ENCODE measurements around the gene OAS3.
A peak's percentile ranks its signal among the peaks of the same experiment; 100 is the strongest.

The OAS3 gene

GRCh38 chr12:112974904-112975303 lies 36.6 kb downstream of the OAS3 start:
- peaks cover 0 to 21% (median 5%) of the 10 kb centered on the region in 4 donors for H3K4me1 ChIP-seq
- peaks cover 0 to 7% (median 0%) of the 10 kb centered on the region in 3 donors for H3K36me3 ChIP-seq
- no peak for TF ChIP-seq CTCF (IDR thresholded peaks at IDR 0.05)
- intact Hi-C loops (cut with DNase I; ENCODE audit: low total_unique reads), result no loop called here
- H3K27me3 ChIP-seq, result no peaks in the 10 kb centered on the region
- no peaks in the 10 kb centered on the region for H3K9me3 ChIP-seq
- no peak overlapping the region for H3K27ac ChIP-seq
- DNase-seq, result no peak
- H3K4me3 ChIP-seq, result no peak overlapping the region

- Histone ChIP-seq H3K36me3 (no peaks in the 10 kb centered on the region), H3K9me3 (peaks cover 0 to 2% (median 0%) of the 10 kb centered on the region in 3 donors), H3K27me3 (no peaks in the 10 kb centered on the region), H3K4me3 (no peak overlapping the region), H3K27ac (peak overlapping the region in 1 of 2 donors; percentile 66), H3K4me1 (peaks cover 0 to 21% (median 5%) of the 10 kb centered on the region in 4 donors)
- intact Hi-C loops (cut with DNase I; ENCODE audit: low total_unique reads), result no loop called here
- DNase-seq, result no peak
- no peak for TF ChIP-seq CTCF (IDR thresholded peaks at IDR 0.05)
Measured at GRCh38 chr12:112977139-112977538, 38.9 kb downstream of the OAS3 start.

- no peak for TF ChIP-seq CTCF (IDR thresholded peaks at IDR 0.05)
- Histone ChIP-seq H3K4me1 (peaks cover 0 to 21% (median 5%) of the 10 kb centered on the region in 4 donors), H3K4me3 (peak overlapping the region; percentile 44 to 45), H3K9me3 (peaks cover 0 to 7% (median 0%) of the 10 kb centered on the region in 3 donors), H3K27me3 (no peaks in the 10 kb centered on the region), H3K36me3 (no peaks in the 10 kb centered on the region), H3K27ac (peak overlapping the region; percentile 29 to 66)
- intact Hi-C loops (cut with DNase I; ENCODE audit: low total_unique reads), result no loop called here
- no peak for DNase-seq
Measured at GRCh38 chr12:112977641-112978040, 39.4 kb downstream of the OAS3 start.

- Histone ChIP-seq H3K36me3 (no peaks in the 10 kb centered on the region), H3K27ac (peak within 1 kb of the TSS; percentile 29 to 66), H3K27me3 (no peaks in the 10 kb centered on the region), H3K4me1 (peaks cover 0 to 20% (median 5%) of the 10 kb centered on the region in 4 donors), H3K9me3 (peaks cover 0 to 7% (median 0%) of the 10 kb centered on the region in 3 donors), H3K4me3 (peak within 1 kb of the TSS; percentile 44 to 45)
- no peak for TF ChIP-seq CTCF (IDR thresholded peaks at IDR 0.05)
- peak; percentile 78 to 82 for DNase-seq
- intact Hi-C loops (cut with DNase I; ENCODE audit: low total_unique reads), result no loop called here
Measured at GRCh38 chr12:112978163-112979040, 40.1 kb downstream of the OAS3 start, which contains the start of gene OAS2. TSS of gene OAS2 (plus strand) at chr12:112978519. CDS start at chr12:112978609, 90 bp downstream.

GRCh38 chr12:112979041-112979680 lies 40.9 kb downstream of the OAS3 start:
- H3K9me3 ChIP-seq, result peaks cover 0 to 7% (median 0%) of the 10 kb centered on the region in 3 donors
- intact Hi-C loops (cut with DNase I; ENCODE audit: low total_unique reads), result no loop called here
- H3K36me3 ChIP-seq, result no peaks in the 10 kb centered on the region
- DNase-seq, result peak in 1 of 2 donors; percentile 35
- peak overlapping the region; percentile 29 to 66 for H3K27ac ChIP-seq
- no peak for TF ChIP-seq CTCF (IDR thresholded peaks at IDR 0.05)
- no peaks in the 10 kb centered on the region for H3K27me3 ChIP-seq
- peak overlapping the region; percentile 44 to 45 for H3K4me3 ChIP-seq
- H3K4me1 ChIP-seq, result peaks cover 0 to 13% (median 5%) of the 10 kb centered on the region in 4 donors
